Ovary (tissue), 3 donors: ENCODE data around the gene RMC1.

ENCODE experiments used
- EP300 ChIP-seq: sonication (generic); formaldehyde crosslinking; IDR thresholded peaks from one replicate; pipeline ENCODE4 v1.6.1; 2017; ENCODE audit warnings: antibody characterized with exemption
- POLR2A ChIP-seq: fragments of 450-650 bp; IDR thresholded peaks from one replicate; pipeline ENCODE4 v1.6.1; 2017; ENCODE audit warnings: antibody characterized with exemption, mild to moderate bottlenecking, moderate library complexity
- TF ChIP-seq, protein P1 (sequence below), 3 donors: fragments of 450-650 bp in 2 of 3; fragments of 200-600 bp in 1 of 3; IDR thresholded peaks; one replicate each; pipeline versions ENCODE4 v1.5.1 to v1.8.0; 2016 to 2022; ENCODE audit warnings: antibody characterized with exemption in 3 of 3, mild to moderate bottlenecking in 1 of 3
- donor health status: DM: no; HTN: no; CAD: no.

DNA sequence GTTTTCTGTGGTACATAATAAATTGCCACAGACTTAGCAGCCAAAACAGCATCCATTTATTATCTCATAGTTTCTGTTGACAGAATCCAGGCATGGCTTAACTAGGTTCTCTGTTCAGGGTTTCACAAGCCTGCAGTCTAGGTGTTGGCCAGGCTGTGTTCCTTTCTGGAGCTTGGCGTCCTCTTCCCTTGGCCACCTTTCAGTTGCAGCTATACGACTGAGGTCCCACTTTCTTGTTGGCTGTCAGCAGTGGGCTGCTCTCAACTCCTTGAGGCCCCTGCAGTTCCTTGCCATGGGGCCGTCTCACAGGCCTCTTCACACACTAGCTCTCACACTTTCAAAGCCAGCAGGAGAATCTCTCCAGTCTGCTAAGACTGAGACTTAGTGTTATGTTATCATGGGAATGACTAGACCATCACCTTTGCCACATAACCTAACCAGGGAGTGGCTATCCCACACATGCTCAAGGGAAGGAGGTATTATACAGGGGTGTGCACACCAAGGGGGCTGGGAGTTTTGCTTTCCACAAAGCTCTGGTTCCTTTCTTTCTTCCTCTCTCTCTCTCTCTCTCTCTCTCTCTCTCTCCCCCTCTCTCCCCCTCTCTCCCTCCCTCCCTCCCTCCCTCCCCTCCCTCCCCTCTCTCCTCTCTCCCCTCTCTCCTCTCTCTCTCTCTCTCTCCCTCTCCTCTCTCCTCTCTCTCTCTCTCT is 34.4 kb upstream of the RMC1 start:
- TF ChIP-seq, protein P1, sequence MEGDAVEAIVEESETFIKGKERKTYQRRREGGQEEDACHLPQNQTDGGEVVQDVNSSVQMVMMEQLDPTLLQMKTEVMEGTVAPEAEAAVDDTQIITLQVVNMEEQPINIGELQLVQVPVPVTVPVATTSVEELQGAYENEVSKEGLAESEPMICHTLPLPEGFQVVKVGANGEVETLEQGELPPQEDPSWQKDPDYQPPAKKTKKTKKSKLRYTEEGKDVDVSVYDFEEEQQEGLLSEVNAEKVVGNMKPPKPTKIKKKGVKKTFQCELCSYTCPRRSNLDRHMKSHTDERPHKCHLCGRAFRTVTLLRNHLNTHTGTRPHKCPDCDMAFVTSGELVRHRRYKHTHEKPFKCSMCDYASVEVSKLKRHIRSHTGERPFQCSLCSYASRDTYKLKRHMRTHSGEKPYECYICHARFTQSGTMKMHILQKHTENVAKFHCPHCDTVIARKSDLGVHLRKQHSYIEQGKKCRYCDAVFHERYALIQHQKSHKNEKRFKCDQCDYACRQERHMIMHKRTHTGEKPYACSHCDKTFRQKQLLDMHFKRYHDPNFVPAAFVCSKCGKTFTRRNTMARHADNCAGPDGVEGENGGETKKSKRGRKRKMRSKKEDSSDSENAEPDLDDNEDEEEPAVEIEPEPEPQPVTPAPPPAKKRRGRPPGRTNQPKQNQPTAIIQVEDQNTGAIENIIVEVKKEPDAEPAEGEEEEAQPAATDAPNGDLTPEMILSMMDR (IDR thresholded peaks at IDR 0.05), result no peak
- TF ChIP-seq POLR2A, result no peak
- TF ChIP-seq EP300, result no peak
